Medulla oblongata (tissue), 1 donor: Measurements from ENCODE around the gene TRAF3IP1.
A peak's percentile ranks its signal among the peaks of the same experiment; 100 is the strongest.

Experiments
- DNase-seq: peaks from one replicate; pipeline ENCODE4 v3.0.0-alpha.2; 2015; ENCODE audit errors: extremely low spot score

Gene TRAF3IP1

GRCh38 chr2:238407566-238407965 lies 87.2 kb downstream of the TRAF3IP1 start:
- DNase-seq, result no peak

GRCh38 chr2:238408615-238409340 lies 88.5 kb downstream of the TRAF3IP1 start:
- DNase-seq, result no peak

GRCh38 chr2:238409341-238410199 lies 89.3 kb downstream of the TRAF3IP1 start:
- no peak for DNase-seq

GRCh38 chr2:238412067-238412767 lies 91.9 kb downstream of the TRAF3IP1 start:
- no peak for DNase-seq

- DNase-seq, result no peak
Measured at GRCh38 chr2:238413368-238413767, 93.0 kb downstream of the TRAF3IP1 start.

- no peak for DNase-seq
Measured at GRCh38 chr2:238415036-238415764, 94.9 kb downstream of the TRAF3IP1 start.

GRCh38 chr2:238415893-238416292 lies 95.6 kb downstream of the TRAF3IP1 start:
- DNase-seq, result no peak

GRCh38 chr2:238418196-238418998 lies 98.1 kb downstream of the TRAF3IP1 start:
- DNase-seq, result no peak

- DNase-seq, result no peak
Measured at GRCh38 chr2:238418999-238419546, 98.8 kb downstream of the TRAF3IP1 start.

GRCh38 chr2:238420442-238420841 lies 100.1 kb downstream of the TRAF3IP1 start:
- DNase-seq, result no peak

GRCh38 chr2:238420878-238421694 lies 100.8 kb downstream of the TRAF3IP1 start:
- DNase-seq, result no peak

GRCh38 chr2:238421695-238422035 lies 101.3 kb downstream of the TRAF3IP1 start:
- no peak for DNase-seq

GRCh38 chr2:238422285-238422684 lies 102.0 kb downstream of the TRAF3IP1 start:
- no peak for DNase-seq

GRCh38 chr2:238422940-238423339 lies 102.6 kb downstream of the TRAF3IP1 start:
- no peak for DNase-seq

- no peak for DNase-seq
Measured at GRCh38 chr2:238423561-238424312, 103.4 kb downstream of the TRAF3IP1 start.

- DNase-seq, result no peak
Measured at GRCh38 chr2:238424313-238424700, 104.0 kb downstream of the TRAF3IP1 start.

- DNase-seq, result no peak
Measured at GRCh38 chr2:238425505-238425978, 105.2 kb downstream of the TRAF3IP1 start.

- peak; percentile 17 for DNase-seq
Measured at GRCh38 chr2:238425979-238426567, 105.8 kb downstream of the TRAF3IP1 start.
